ENCODE data around the gene IGSF3. TPM values are rescaled to one million over a fixed set of nuclear protein-coding genes. Genes with fewer than 3 reads are reported as not detected.

Gene IGSF3
- total and polyA plus RNA-seq, 2 of the 8 experiments (the other 6 are each of a cell fraction or from before 2014, with no cell fraction given): 30.0 to 32.2 TPM

DNA sequence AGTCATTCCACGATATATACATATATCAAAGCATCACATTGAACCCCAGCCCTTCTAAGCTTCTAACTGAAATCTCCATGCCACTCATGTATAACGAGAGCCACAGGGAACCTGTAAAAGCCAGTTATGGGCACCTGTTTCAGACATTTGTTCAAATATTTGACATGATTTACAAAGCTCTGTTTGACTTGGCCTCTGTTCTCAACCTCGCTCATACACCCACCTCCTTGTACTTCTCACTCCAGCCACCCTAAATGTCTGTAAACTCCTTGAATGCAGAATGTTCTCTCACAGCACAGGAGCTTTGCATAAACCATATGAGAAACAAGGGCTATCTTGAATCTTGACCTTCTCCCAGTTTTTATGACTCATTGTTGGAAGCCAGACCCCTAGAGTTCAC lies 49.8 kb upstream of the IGSF3 start (continued):
- TF ChIP-seq CHD7 (IDR thresholded peaks at IDR 0.05; ENCODE audit: insufficient replicate concordance, low read length): no peak
- no peak for TF ChIP-seq SUZ12 (IDR thresholded peaks at IDR 0.05; ENCODE audit: low read length)
- TF ChIP-seq SP1 (IDR thresholded peaks at IDR 0.05; ENCODE audit: low read depth, low read length): no peak
- no peak for TF ChIP-seq KDM5A (IDR thresholded peaks at IDR 0.05; ENCODE audit: low read length)
- TF ChIP-seq CBX5 (IDR thresholded peaks at IDR 0.05; ENCODE audit: low read depth, low read length): no peak
- TF ChIP-seq TBP (IDR thresholded peaks at IDR 0.05; ENCODE audit: low read depth, low read length): no peak
- no peak for TF ChIP-seq RNF2 (IDR thresholded peaks at IDR 0.05; ENCODE audit: borderline replicate concordance, low read depth, low read length, missing control alignments, poor library complexity, severe bottlenecking)
- TF ChIP-seq BCL11A (IDR thresholded peaks at IDR 0.05; ENCODE audit: low read depth in 2 of 2, low read length in 2 of 2): no peak
- no peak for TF ChIP-seq TAF1 (IDR thresholded peaks at IDR 0.05; ENCODE audit: low read depth, low read length)

Measured in H1 (cell line).